Glomerular visceral epithelial cell (primary cell): ENCODE results near the gene ANKRD27.
"Not testable (repeated sequence)": the region's sequence is repeated elsewhere in the genome, so short reads cannot be mapped to it uniquely, and the experiment has no call there.

Experiments
- DNase-seq: peaks from one replicate; pipeline ENCODE4 v3.0.0-alpha.2; 2016; ENCODE audit errors: extremely low spot score

Gene ANKRD27

DNA sequence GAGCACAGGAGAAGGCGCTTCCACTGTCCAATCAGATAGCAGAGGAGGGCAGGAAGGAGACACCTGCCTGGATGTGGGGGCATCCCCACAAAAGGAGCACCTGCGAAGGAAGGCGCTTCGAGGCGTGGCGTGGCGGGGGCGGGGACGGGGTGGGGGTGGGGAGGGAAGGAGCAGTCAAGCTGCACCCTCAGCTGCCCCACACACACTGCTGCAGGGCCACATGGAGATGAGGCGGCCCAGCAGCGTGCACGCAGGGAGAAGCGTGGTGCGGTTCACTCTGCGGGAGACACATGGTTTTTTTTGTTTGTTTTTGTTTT is 21.4 kb downstream of the ANKRD27 start:
- DNase-seq: no peak

- peak; percentile 35 for DNase-seq
These were observed 21.9 kb downstream of the ANKRD27 start for GRCh38 chr19:32652894-32653598.

DNA sequence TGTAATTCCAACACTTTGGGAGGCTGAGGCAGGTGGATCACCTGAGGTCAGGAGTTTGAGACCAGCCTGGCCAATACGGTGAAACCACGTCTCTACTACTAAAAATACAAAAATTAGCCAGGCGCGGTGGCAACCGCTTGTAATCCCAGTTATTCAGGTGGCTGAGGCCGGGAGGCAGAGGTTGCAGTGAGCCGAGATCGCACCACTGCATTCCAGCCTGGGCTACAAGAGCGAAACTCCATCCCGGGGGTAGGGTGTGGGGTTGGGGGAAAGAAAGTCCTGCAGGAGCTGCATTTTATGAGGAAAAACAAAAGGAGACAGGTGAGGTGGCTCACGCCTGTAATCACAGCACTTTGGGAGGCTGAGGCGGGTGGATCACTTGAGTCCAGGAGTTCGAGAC is 22.6 kb downstream of the ANKRD27 start:
- DNase-seq: not testable (repeated sequence)

GRCh38 chr19:32651729-32652140 is 23.2 kb downstream of the ANKRD27 start:
- DNase-seq: no peak

- no peak for DNase-seq
These were observed 24.3 kb downstream of the ANKRD27 start for GRCh38 chr19:32650671-32651070.

DNA sequence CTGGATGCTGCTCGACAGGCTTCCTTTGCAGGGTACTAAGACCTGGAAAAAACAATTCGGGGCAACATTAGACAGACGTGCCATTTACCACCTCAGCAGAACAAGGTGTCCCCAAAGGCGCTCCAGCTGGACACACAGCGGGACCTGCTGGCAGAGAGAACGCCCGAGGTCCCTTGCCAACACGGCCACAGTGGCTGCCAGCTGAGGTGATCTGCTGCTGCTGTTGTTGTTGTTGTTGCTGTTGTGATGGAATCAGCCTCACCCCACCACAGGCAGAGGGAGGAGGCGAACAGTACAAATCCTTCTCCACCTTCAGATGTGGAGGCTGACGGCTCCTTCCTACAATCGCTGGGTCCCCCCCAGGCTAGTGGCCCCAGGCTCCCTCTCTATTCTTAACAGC is 25.2 kb downstream of the ANKRD27 start:
- DNase-seq: no peak

DNA sequence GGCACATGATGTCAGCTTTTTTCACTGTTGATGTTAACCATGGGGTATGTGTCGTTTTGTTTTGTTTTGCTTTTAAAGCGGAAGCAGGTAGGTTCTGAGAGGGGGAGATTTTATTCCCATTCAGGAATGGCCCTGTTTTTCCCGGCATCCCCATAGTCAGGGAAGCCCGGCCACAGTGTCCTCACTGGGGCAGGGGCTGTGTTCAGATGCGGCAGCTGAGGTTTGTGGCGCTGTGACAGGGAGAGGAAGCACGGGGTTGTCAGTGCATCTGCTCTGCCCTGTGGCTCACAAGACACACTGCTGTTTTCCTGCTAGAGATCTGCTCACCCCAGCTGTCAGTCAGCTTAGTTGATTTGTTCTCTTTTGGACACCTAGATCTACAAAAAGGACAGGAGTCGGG is 27.6 kb downstream of the ANKRD27 start:
- DNase-seq: no peak

DNA sequence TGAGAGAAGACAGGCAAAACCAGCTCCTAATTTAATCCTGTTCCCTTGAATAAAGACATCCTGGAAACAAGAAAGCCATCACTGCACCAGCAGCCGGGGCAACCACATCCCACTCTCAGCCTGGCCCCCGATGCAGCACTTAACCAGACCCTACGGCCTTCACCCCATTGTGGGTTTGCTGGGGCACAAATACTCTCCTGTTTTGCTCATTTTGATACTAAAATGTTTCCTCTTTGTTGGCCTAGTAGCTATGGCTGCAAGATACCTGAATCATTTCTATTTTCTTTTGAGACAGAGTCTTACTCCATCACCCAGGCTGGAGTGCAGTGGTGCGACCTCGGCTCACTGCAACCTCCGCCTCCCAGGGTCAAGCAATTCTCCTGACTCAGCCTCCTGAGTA is 28.4 kb downstream of the ANKRD27 start:
- DNase-seq: no peak

GRCh38 chr19:32642771-32643170 is 32.2 kb downstream of the ANKRD27 start:
- DNase-seq: no peak

DNA sequence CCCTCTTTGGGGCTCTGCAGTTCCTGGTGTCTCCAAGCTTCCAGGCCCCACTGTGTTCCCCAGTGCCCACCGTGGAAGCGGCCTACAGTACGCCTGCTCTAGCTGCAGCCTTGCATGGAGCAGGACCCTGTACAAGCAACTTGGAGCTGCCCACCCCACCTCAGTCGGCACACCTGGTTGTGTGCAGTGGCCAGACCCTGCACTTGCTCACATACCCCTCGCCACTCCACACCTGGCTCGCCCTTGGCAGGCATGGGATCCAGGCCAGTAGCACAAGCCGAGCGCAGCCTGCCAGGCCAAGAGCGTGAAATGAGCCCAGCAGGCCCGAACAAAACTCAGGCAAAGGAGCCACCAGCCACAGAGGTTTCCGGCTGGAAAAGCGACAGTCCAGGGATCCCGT is 36.4 kb downstream of the ANKRD27 start:
- DNase-seq: no peak

GRCh38 chr19:32637480-32637879 is 37.5 kb downstream of the ANKRD27 start:
- DNase-seq: no peak

- no peak for DNase-seq
These were observed 43.6 kb downstream of the ANKRD27 start for GRCh38 chr19:32631381-32631780.

DNA sequence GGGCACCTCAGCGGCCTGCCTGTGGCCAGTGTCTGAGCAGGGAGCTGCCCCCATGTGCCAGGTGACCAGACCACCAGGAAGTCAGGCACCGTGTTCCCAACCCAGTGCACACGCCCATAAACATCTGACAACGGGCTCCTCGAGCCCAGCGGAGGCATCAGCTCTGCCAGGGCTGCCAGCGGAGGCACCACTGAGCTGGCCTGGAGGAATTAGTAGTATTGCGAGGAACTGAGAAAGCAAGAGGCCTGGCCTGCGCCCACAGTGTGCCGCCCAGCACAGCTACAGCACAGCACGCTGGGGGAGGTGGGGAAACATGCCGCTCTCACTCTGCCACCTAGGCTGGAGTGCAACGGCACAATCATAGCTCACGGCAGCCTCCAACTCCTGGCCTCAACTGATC is 44.6 kb downstream of the ANKRD27 start:
- DNase-seq: no peak

DNA sequence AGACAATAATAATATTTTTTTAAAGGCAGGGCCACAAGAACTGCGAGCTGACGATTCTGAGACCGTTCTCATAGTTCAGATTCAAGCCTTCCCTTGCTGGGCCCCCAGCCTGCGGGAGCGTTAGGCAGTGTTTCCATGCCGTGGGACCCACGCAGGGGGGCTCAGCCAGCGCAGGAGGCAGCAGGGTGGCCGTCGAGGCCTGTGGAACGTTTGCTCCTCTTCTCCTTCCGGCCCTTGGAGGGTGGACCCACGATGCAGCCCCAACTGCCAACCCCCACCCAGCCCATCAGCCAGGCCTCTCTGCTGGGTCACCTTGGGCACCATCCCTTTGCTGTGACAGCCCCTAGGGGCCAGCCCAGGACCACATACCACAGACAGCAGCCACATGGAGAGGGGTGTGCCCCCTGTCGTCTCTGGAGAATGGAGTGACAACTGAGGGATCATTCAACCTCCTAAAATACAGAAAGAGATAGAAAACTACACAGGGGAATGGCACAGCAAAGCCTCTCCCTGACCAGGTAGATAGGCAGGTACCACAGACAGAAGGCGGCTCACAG is 47.2 kb downstream of the ANKRD27 start:
- DNase-seq: no peak

DNA sequence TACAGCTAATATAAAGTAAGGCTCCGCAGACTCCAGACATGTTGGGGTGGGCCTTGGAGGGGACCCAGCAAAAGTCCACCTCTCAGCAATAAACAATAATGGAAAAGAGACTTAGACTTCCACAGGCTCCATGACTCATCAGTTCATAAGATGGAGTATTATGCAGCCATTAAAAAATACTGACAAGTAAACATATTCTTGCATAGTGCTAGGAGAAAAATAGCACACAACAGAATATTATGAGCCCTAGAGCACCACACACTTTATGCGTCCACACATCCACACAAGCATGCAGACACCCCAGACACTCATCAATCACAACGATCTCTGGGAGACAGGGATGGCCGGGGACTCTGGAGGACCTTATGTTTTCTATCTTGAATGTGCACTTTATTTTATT is 48.0 kb downstream of the ANKRD27 start:
- no peak for DNase-seq

DNA sequence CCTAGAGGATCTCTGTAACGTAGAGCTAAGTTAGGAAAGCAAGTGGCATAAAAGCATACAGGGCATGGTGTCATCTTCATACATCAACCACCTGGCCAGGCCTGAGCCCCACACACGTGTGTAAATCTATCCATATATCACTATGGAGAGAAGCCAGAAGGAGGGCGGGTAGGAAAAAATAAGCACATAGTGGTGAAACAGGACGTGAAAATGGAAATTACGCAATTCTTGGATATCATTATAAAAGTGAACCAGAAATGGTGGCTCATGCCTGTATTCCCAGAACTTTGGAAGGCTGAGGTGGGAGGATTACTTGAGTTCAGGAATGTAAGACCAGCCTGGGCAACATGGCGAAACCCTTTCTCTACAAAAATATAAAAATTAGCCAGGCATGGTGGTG is 50.6 kb downstream of the ANKRD27 start:
- DNase-seq: no peak

DNA sequence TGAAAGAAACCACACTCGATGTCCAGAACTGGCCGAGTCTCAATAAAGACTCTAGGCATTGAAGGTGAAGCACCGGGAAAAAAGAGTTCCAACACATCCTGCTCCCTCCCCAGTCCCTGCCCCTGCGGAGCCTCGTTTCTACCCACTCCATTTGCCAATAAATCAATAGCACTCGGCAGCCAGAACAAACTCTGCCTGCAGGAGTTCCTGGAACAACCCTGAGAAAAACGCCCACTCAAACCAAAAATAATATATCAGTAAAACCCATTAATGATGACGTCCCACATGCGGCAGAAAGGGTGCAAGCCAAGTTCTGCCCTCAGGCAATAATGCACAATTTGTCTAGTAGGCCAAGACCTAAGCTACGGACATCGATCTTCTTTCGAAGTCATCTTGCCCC is 53.0 kb downstream of the ANKRD27 start:
- DNase-seq: no peak

DNA sequence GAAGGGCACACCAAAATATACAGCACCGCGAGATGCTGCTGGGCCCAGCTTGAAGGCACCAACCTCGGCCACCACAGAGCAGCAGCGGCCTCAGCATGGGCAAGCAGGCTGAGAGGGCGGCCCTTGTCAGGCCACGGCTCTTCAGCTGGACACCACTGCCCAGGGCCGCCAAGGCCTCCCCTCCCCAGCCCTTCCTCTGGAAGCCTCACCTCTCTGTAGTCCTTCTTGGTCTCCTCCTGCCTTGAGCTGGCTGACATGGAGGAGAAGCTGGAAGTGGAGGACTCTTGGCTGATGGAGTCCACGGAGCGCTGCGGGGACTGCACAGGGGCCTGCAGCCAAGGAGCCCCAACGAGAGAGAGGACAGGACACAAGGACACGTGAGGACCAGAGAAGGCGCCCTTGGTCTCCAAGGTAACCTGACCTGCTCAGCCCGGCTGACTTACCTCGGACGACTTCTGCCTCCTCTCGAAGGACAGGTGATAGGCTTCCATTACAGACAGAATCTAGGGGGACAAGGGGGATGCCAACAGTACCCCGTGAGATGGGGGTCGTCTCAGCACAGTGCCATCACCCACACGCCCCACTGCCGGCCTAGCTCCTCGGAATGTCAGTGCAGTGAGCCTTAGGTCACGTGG is 55.8 kb downstream of the ANKRD27 start:
- DNase-seq: no peak

DNA sequence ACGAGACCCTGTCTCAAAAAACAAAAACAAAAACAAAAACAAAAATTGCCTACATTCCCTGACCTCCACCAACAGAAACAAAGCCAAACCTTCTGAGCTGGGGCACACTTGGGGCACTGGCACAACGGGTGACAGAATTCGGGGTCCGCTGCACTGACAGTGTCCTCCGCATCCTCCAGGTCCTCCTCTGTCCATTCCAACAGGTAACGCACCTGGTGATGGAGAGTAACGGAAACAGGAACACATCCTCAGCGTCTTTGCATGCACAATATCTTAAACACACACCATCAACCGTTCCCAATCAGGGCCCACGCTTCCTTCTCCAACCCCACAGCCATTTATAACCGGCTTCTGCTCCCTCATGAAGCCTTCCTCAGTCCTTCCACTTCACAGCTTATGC is 59.4 kb downstream of the ANKRD27 start:
- no peak for DNase-seq

- no peak for DNase-seq
These were observed 60.1 kb downstream of the ANKRD27 start for GRCh38 chr19:32614916-32615315.

DNA sequence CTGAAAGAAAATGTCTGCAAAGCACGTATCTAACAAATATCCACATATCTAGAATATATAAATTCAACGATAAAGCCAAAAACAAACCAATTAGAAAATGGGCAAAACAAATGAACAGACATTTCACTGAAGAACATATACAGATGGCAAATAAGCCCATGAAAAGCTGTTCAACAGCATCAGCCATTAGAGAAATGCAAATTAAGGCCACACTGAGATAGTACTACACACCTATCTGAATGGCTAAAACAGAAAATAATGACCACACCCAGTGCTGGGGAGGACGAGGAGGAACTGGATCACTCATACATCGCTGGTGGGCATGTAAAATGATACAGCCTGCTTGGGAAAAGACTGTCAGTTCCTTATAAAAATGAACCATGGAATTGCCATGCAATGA is 62.0 kb downstream of the ANKRD27 start:
- no peak for DNase-seq

DNA sequence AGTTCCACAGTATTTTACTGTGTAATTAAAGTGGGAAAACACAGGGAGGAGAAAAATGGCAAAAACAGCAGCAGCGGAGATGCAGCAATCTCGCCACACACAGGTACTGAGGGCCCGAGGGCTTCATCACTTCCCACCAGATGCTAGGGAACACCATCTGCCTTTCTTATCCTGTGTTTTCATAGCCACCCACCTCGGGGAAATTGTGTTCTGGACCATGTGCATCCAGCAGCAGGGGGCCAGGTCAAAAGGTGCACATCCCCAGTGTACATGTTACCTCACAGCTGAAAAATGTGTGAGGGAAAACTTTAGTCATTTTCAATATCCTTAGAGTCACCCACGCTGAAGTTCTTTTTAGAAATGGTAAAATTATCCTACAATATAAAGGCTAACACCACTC is 63.8 kb downstream of the ANKRD27 start:
- no peak for DNase-seq

DNA sequence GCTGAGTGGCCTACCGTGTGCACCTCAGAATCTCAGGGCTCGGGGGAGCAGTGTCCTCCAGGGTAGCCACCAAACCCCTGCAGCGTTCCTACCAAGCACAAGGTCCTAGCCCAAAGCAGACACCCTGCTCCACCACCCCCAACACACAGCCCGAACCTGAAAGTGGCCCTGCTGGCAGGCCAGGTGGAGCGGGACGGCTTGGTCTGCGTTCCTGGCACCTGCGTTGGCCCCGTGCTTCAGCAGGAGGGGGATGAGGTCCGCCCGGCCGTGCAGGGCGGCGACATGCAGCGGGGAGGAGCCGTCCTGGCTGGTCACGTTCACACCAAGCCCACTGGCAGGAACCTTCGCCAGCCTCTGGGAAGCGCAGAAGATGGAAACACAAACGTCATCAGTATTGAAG is 67.5 kb downstream of the ANKRD27 start:
- DNase-seq: no peak

DNA sequence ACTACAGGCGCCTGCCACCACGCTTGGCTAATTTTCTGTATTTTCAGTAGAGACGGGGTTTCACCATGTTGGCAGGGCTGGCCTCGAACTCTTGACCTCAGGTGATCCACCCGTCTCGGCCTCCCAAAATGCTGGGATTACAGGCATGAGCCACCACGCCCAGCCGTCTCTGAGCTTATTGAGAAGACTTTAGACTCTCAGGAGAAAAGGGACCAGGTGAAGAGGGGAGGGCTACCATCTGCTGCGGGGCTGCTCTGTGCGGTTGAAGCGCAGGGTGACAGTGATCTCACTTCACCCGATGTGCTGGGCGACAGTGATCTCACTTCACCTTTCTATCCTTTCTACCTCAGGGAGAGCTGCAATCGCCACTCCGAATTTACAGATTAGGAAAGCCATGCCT is 68.7 kb downstream of the ANKRD27 start:
- DNase-seq: no peak
